ENCODE data around the gene PARD3.
"Not testable (repeated sequence)": the region's sequence is repeated elsewhere in the genome, so short reads cannot be mapped to it uniquely, and the experiment has no call there.

PARD3 gene

GRCh38 chr10:34360984-34361383 lies 454.1 kb downstream of the PARD3 start:
- DNase-seq, result no peak

GRCh38 chr10:34359435-34359813 lies 455.7 kb downstream of the PARD3 start:
- no peak for DNase-seq

GRCh38 chr10:34358729-34359434 lies 456.2 kb downstream of the PARD3 start:
- no peak for DNase-seq

DNA sequence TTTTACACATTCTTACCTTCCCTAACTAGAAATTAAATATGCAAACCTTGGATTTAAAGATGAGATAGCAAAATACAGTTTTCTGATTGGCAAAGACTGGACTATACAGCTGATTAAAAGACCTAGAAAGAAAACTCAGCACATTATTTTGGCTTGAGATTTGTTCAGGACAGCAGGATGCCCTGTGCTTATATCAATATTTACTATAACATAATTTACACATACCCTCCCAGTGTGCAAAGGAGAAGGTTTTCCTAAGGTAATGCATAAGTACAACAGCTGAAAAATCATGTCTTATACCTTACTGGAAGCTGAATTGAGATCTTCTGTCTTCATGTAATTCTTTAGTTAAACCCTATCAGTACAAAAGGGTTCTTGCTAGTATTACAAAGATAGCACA lies 458.6 kb downstream of the PARD3 start:
- no peak for DNase-seq

DNA sequence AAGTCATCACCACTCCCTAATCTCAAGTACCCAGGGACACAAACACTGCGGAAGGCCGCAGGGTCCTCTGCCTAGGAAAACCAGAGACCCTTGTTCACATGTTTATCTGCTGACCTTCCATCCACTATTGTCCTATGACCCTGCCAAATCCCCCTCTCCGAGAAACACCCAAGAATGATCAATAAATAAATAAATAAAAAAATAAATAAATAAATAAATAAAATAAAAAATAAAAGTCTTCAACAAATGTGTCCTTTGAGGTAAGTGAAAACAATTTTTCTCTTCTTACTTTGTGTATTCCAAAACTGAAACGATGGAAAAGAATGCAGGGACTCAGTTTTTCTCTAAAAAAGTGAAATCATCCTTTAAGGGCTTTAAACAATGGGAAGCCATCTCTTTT lies 461.6 kb downstream of the PARD3 start:
- not testable (repeated sequence) for DNase-seq

DNA sequence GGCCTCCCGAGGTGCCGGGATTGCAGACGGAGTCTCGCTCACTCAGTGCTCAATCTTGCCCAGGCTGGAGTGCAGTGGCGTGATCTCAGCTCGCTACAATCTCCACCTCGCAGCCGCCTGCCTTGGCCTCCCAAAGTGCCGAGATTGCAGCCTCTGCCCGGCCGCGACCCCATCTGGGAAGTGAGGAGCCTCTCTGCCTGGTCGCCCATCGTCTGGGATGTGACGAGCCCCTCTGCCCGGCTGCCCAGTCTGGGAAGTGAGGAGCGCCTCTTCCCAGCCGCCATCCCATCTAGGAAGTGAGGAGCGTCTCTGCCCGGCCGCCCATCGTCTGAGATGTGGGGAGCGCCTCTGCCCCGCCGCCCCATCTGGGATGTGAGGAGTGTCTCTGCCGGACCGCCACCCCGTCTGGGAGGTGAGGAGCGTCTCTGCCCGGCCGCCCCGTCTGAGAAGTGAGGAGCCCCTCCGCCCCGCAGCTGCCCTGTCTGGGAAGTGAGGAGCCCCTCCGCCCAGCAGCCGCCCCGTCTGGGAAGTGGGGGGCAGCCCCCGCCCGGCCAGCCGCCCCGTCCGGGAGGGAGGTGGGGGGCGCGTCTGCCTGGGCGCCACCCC lies 462.4 kb downstream of the PARD3 start:
- not testable (repeated sequence) for DNase-seq

- DNase-seq, result no peak
These were observed 463.9 kb downstream of the PARD3 start for GRCh38 chr10:34351161-34351560.

DNA sequence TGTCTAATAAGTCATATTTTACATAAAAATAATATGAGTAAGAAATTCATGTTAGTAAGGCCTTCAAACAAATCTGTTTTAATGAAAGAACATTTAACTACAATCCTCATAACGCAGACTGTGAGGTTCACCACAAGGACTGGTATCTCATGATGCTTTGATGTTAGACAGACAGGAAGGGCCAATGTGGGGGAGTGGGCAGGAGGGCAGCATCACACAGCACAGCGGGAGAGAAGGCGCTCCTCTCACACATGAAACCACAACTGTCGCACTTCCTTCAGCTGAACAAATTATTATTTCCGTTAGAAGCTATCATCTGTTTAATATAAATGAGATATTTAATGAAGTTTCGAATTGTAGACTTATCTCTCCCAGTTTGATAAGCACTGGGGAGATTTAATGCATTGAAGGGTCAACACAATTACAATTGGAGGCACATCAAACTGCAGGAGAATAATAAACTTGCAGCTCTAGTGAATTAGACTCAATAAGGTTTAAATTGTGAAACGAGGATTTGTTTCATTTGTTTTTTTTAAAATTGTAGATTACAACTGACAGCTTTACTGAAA lies 466.1 kb downstream of the PARD3 start:
- DNase-seq, result no peak

DNA sequence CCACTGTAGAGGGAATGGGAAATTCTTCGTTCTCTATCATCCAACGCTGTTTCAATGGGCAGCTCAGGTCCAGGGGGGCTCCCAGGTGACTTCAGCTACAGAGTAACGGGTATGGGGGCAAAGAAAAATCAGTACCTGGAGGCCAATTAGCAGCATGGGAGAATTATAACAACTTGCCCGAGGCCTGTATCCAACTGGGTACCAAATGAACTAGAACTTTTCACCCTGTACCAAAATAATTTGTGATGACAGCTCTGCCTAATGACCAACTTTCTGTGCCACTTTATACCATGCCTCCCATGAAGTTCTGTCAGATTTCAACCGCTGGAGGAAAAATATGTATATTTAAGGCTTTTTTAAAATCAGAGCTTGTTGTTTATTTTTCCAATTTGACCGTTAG lies 467.1 kb downstream of the PARD3 start:
- no peak for DNase-seq

GRCh38 chr10:34347131-34347530 lies 468.0 kb downstream of the PARD3 start:
- no peak for DNase-seq

DNA sequence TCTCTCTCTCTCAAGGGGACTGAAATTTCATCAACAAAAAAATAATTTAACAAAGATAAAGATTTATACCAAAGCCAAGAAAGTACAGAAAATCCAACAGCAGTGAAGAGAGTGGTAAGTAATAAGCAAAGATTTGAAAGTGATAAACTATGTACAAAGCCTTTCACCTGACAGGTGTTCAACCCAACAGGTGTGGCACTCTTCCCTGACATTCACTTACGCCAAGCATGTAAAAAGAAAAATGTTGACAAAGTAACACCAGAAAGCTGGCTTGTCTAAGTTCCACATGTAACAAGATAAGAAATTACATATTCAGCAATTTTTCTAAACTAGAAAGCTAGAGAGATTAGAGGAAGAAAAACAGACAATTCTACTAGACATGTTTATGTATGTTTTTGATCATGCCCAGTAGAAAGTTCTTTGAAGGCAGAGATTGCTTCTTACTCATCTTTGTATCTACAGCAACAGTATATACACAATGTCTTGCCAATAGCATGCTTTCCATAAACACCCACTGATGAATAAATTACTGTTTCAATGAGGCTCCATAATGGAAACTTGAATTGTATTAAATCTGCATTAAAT lies 468.5 kb downstream of the PARD3 start:
- DNase-seq, result no peak

GRCh38 chr10:34345383-34345782 lies 469.7 kb downstream of the PARD3 start:
- DNase-seq, result no peak

- no peak for DNase-seq
These were observed 471.3 kb downstream of the PARD3 start for GRCh38 chr10:34343764-34344163.

GRCh38 chr10:34341473-34341872 lies 473.6 kb downstream of the PARD3 start:
- no peak for DNase-seq

DNA sequence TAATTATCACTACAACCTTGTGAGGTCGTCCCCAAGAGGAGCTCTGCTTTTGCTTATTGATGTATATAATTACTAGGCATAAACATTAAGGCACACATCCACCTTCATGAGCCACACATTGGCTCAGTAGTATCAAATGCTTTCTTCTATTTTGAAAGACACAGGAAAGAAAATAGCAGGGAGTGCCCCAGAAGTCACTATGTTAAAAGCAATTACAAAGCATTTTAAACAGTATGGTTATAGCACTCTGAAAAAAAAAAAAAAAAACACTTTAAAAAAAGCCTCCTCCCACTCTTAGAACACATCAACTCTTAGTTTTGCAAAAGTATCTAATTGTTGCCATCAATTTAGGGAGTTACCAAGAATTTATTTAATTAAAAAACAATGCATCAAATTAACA lies 474.2 kb downstream of the PARD3 start:
- DNase-seq, result no peak

GRCh38 chr10:34339816-34340553 lies 475.1 kb downstream of the PARD3 start:
- DNase-seq, result no peak

DNA sequence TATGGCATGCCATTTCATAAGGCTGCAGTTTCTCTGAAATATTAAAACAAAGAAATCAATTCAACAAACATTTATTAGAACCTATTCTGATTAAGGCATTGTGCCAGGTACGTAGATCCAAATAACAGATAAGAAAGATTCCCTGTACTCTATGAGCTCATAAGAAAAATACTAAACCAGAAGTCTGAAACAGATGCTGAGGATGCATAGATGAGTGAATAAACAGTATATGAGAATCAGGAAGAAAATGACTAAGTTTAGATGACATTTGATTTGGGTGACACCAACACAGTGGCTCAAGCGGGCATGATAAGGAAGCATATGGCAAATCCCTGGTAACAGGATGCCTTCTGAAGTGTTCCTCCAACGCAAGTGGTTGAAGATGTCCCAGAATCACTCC lies 477.2 kb downstream of the PARD3 start:
- DNase-seq, result no peak

DNA sequence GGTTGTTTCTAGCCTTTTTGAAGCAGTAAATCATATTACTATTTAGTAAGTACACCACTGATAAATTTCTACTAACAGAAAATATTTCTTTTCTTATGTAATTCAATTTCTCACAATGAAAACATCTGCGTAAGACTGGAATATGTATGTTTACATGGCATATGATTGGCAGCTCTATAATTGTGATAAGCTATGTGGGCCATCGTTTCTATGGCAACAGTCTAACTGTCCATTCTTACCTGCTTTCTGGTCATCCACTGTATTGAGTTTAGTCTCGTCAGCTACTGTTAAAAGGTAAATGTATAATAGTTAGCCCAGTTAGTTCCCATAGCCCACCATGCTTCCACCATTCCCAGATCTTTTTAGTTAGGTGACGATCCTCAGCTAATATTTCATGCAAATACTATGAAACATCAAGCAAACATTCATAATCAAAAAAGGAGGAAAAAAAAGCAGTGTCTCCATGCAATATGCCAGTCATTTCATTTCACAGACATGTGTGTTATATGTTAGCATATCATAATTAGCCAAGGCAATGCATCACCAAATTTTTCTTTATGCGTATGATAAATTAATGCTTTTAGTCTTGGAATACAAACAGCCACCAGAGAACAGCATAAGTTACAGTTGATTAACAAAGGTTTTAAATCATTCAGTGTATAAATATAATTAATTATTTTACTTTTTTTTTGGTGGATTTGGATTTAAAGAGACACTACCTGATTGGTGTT lies 479.0 kb downstream of the PARD3 start:
- DNase-seq, result no peak

GRCh38 chr10:34334908-34335307 lies 480.2 kb downstream of the PARD3 start:
- no peak for DNase-seq

- DNase-seq, result no peak
These were observed 481.6 kb downstream of the PARD3 start for GRCh38 chr10:34333513-34333912.

- no peak for DNase-seq
These were observed 487.9 kb downstream of the PARD3 start for GRCh38 chr10:34327184-34327583.

DNA sequence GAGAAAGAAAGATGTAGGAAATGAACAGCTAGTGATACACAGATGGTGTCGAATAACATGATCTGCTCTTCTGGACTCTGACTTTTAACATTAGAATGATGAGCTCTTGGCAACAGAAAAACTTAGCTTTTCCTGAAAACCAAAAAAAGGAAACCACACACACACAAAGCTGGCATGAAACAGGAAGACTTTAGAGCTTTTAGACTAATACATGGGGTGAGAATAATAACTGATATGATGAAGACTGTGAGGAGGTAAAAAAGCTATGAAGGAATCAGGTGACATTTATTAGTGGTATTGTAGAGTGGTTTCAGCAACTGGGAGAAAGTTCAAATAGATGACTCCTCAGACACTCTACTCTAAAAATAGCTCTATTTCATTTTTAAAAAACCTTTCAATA lies 491.9 kb downstream of the PARD3 start:
- no peak for DNase-seq

- no peak for DNase-seq
These were observed 494.8 kb downstream of the PARD3 start for GRCh38 chr10:34320265-34320664.
